HepG2 (cell line): ENCODE measurements around the gene ATG5. TPM values are rescaled to one million over a fixed set of nuclear protein-coding genes. Genes with fewer than 3 reads are reported as not detected.

Source experiments
- ATAC-seq: fragments of 200-7000 bp; cut with Tn5 transposase; 3 replicates; pipeline ENCODE4 v1.9.1; 2020; ENCODE audit warnings: mild to moderate bottlenecking, moderate library complexity
- BruUV-seq: library from RNA; stranded (reverse); fragments of 400-500 nt; replicated peaks from 2 replicates; lab custom pipeline; 2021; lab: Mats Ljungman, UMichigan
- CTCF ChIA-PET: fragments of 300-600 bp; formaldehyde crosslinking; extraction: SDS; loops from one replicate; lab custom pipeline; 2021; ENCODE audit warnings: low total read pairs, inconsistent platforms, low intra/inter-chr PET ratio; lab: Yijun Ruan, JAX
- POLR2A ChIA-PET: fragments of 350-600 bp; sonication (Branson Sonifier 250); formaldehyde crosslinking; loops from one replicate; lab custom pipeline; 2020; ENCODE audit warnings: antibody characterized with exemption, inconsistent platforms; lab: Yijun Ruan, JAX
- DNase-seq: peaks from one replicate; pipeline ENCODE4 v3.0.0-alpha.2; 2015; ENCODE audit warnings: low spot score
- FAIRE-seq: peaks from 3 replicates; lab custom pipeline; 2011; peaks lifted over from hg19 to GRCh38; lab: Jason Lieb, UNC
- H2AFZ ChIP-seq: one replicate; pipeline ENCODE4 v1.6.1; 2011; ENCODE audit warnings: low read length, inconsistent platforms
- H3K27ac ChIP-seq: fragments of 300-600 bp; 3 replicates; pipeline ENCODE4 v1.8.0; 2011; ENCODE audit warnings: mixed run types, mild to moderate bottlenecking, mixed read lengths, low read length, inconsistent platforms; ENCODE audit not compliant: insufficient read depth; ENCODE audit errors: extremely low read length
- H3K27me3 ChIP-seq, 2 experiments: fragments of 200-600 bp in 1 of 2; 2 replicates in 1 of 2; 3 replicates in 1 of 2; pipeline versions ENCODE4 v1.6.0 to v1.8.0; 2011; ENCODE audit warnings: low read length in 2 of 2, mild to moderate bottlenecking in 2 of 2, moderate library complexity in 2 of 2, inconsistent platforms in 1 of 2; ENCODE audit not compliant: insufficient read depth in 2 of 2, control insufficient read depth in 1 of 2
- H3K36me3 ChIP-seq, 2 experiments: fragments of 200-600 bp in 1 of 2; replicated peaks in 1 of 2; 2 replicates in 1 of 2; 3 replicates in 1 of 2; pipeline versions ENCODE4 v1.5.1 to v1.8.0; 2011; ENCODE audit warnings: low read length in 2 of 2, inconsistent platforms in 1 of 2; ENCODE audit not compliant: insufficient read depth in 2 of 2, control insufficient read depth in 1 of 2
- H3K4me1 ChIP-seq: 2 replicates; pipeline ENCODE4 v1.5.1; 2012; ENCODE audit warnings: low read length, inconsistent platforms; ENCODE audit not compliant: insufficient read depth
- H3K4me2 ChIP-seq: 2 replicates; pipeline ENCODE4 v1.6.0; 2011; ENCODE audit warnings: low read depth, low read length, inconsistent platforms
- H3K4me3 ChIP-seq, 3 experiments: fragments of 200-600 bp in 1 of 3; sonication (generic), shearing (Covaris generic) in 1 of 3; replicated peaks in 1 of 3; 2 replicates each; pipeline ENCODE4 v1.5.1; 2011 to 2016; ENCODE audit warnings: low read length in 3 of 3, inconsistent platforms in 2 of 3, low read depth in 2 of 3, mild to moderate bottlenecking in 2 of 3, control low read depth in 1 of 3, mixed read lengths in 1 of 3; ENCODE audit not compliant: insufficient read depth in 1 of 3
- H3K79me2 ChIP-seq: one replicate; pipeline ENCODE4 v1.6.1; 2011; ENCODE audit warnings: low read length, inconsistent platforms; ENCODE audit not compliant: insufficient read depth
- H3K9ac ChIP-seq: 2 replicates; pipeline ENCODE4 v1.6.0; 2011; ENCODE audit warnings: mild to moderate bottlenecking, low read depth, low read length, inconsistent platforms; ENCODE audit not compliant: insufficient read depth
- H3K9me3 ChIP-seq: 2 replicates; pipeline ENCODE4 v1.5.1; 2012; ENCODE audit warnings: mild to moderate bottlenecking, low read length
- H4K20me1 ChIP-seq: 2 replicates; pipeline ENCODE4 v1.6.0; 2011; ENCODE audit warnings: inconsistent platforms, mild to moderate bottlenecking, low read length, moderate library complexity; ENCODE audit not compliant: insufficient read depth
- SALL2 ChIP-seq: sonication (generic); formaldehyde crosslinking; IDR thresholded peaks from 2 replicates; pipeline ENCODE4 v1.8.1; 2023; ENCODE audit warnings: mild to moderate bottlenecking, missing genetic modification reagents, inconsistent platforms
- ZNF382 ChIP-seq: sonication (generic); formaldehyde crosslinking; IDR thresholded peaks from 2 replicates; pipeline ENCODE4 v1.5.0; 2020; ENCODE audit warnings: missing genetic modification reagents, mild to moderate bottlenecking, borderline replicate concordance
- WGBS: methylation state at CpG from one replicate; pipeline ENCODE4 v1.1.6; 2017; ENCODE audit warnings: low lambda C conversion rate; 5-methylcytosine and 5-hydroxymethylcytosine counted together
- in situ Hi-C: cut with HindIII; loops from 2 replicates; pipeline ENCODE4 v1.10.0; 2017; ENCODE audit warnings: low pct_unique_long_range_greater_than_20kb; ENCODE audit not compliant: extremely low pct_ligation_motif_present
- intact Hi-C: fragments of 100-400 bp; cut with micrococcal nuclease; formaldehyde crosslinking; loops from one replicate; pipeline ENCODE4 v1.10.0; 2022; ENCODE audit not compliant: unreplicated experiment
- polyA plus RNA-seq, 8 experiments: library from polyadenylated mRNA; depleted of rRNA in 3 of 8; stranded (reverse) in 7 of 8; unstranded in 1 of 8; fragments of >200 nt; fragmentation: Illumina TruSeq in 4 of 8; extraction: Trizol in 4 of 8; gene quantifications; 2 replicates each; pipeline versions ENCODE4 v1.2.1 to v1.2.3, GENCODE V29; 2011 to 2016; ENCODE audit warnings: low read depth in 4 of 8, missing spikeins in 1 of 8, mixed read lengths in 1 of 8; ENCODE audit not compliant: insufficient read depth in 1 of 8
- total RNA-seq, 5 experiments: library from RNA; depleted of rRNA; stranded (reverse); fragments of >200 nt; fragmentation: Illumina TruSeq; extraction: Trizol; gene quantifications; 2 replicates each; pipeline ENCODE4 v1.2.3, GENCODE V29; 2016; ENCODE audit warnings: low read depth in 1 of 5
- TF ChIP-seq, protein P1 (sequence below): sonication (generic); formaldehyde crosslinking; IDR thresholded peaks from 2 replicates; pipeline ENCODE4 v1.4.0; 2020; ENCODE audit warnings: missing genetic modification reagents
- TF ChIP-seq, protein P2 (sequence below): sonication (generic); formaldehyde crosslinking; IDR thresholded peaks from 2 replicates; pipeline ENCODE4 v1.5.1; 2020; ENCODE audit warnings: missing genetic modification reagents, mild to moderate bottlenecking, borderline replicate concordance

Gene ATG5
- total and polyA plus RNA-seq, 2 of the 13 experiments (the other 11 are each of a cell fraction or from before 2014, with no cell fraction given) = 21.3 to 48.0 TPM

DNA sequence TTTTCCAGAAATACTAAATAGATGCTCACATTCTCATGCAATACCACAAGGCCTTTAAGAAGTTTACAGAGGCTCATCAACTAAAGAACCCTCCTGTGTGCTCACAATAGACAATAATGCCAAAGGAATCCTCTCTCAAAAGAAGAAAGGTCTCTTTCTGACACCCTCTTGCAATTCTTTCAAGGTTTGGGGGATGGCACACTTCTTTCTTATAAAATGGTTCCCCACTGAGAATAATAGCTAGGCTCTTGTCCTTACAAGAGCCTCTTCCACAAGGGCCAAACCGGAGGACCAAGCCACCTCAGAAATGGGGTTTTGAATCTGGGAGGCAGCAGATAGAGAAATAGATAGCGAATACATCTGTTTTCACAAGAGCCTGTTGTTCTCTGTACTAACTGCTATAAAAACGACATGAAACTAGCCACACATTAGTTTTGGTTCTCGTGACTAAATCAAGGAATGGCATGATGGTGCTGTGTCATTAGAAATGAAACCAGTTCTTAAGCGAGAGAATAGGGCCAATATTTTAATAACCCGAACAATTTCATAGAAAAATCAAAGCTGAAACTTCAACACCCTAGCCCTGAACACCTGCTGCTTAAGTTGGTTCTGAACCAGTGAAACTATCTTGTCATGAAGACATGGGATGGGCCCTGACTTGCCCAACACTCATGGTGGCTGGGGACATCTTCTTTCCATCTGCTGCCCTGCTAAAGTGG lies 158.3 kb downstream of the ATG5 start:
- H3K79me2 ChIP-seq = no peaks in the 10 kb centered on the region
- H3K27me3 ChIP-seq = no peaks in the 10 kb centered on the region; a peak in 1 of 5 replicates
- H3K4me1 ChIP-seq = peaks cover 24% of the 10 kb centered on the region
- WGBS = 48% methylated on average over 6 of the region's 6 CpGs
- no peak overlapping the region for H3K4me2 ChIP-seq
- intact Hi-C loops (no loop called here), in situ Hi-C loops (no loop called here)
- ChIA-PET CTCF (no interaction called here), POLR2A (no interaction called here)
- no peak overlapping the region for H2AFZ ChIP-seq
- no TSS peak for BruUV-seq
- no peak overlapping the region for H3K9ac ChIP-seq
- H3K9me3 ChIP-seq = no peaks in the 10 kb centered on the region
- H3K4me3 ChIP-seq = no peak overlapping the region
- DNase-seq = no peak
- FAIRE-seq = no peak
- H3K27ac ChIP-seq = no peak overlapping the region
- no peak for ATAC-seq
- H3K36me3 ChIP-seq = no peaks in the 10 kb centered on the region
- TF ChIP-seq SALL2 (no peak), ZNF382 (no peak)
- TF ChIP-seq, protein P1, sequence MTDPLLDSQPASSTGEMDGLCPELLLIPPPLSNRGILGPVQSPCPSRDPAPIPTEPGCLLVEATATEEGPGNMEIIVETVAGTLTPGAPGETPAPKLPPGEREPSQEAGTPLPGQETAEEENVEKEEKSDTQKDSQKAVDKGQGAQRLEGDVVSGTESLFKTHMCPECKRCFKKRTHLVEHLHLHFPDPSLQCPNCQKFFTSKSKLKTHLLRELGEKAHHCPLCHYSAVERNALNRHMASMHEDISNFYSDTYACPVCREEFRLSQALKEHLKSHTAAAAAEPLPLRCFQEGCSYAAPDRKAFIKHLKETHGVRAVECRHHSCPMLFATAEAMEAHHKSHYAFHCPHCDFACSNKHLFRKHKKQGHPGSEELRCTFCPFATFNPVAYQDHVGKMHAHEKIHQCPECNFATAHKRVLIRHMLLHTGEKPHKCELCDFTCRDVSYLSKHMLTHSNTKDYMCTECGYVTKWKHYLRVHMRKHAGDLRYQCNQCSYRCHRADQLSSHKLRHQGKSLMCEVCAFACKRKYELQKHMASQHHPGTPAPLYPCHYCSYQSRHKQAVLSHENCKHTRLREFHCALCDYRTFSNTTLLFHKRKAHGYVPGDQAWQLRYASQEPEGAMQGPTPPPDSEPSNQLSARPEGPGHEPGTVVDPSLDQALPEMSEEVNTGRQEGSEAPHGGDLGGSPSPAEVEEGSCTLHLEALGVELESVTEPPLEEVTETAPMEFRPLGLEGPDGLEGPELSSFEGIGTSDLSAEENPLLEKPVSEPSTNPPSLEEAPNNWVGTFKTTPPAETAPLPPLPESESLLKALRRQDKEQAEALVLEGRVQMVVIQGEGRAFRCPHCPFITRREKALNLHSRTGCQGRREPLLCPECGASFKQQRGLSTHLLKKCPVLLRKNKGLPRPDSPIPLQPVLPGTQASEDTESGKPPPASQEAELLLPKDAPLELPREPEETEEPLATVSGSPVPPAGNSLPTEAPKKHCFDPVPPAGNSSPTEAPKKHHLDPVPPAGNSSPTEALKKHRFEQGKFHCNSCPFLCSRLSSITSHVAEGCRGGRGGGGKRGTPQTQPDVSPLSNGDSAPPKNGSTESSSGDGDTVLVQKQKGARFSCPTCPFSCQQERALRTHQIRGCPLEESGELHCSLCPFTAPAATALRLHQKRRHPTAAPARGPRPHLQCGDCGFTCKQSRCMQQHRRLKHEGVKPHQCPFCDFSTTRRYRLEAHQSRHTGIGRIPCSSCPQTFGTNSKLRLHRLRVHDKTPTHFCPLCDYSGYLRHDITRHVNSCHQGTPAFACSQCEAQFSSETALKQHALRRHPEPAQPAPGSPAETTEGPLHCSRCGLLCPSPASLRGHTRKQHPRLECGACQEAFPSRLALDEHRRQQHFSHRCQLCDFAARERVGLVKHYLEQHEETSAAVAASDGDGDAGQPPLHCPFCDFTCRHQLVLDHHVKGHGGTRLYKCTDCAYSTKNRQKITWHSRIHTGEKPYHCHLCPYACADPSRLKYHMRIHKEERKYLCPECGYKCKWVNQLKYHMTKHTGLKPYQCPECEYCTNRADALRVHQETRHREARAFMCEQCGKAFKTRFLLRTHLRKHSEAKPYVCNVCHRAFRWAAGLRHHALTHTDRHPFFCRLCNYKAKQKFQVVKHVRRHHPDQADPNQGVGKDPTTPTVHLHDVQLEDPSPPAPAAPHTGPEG (CRISPR knock-in tag) = no peak
- TF ChIP-seq, protein P2, sequence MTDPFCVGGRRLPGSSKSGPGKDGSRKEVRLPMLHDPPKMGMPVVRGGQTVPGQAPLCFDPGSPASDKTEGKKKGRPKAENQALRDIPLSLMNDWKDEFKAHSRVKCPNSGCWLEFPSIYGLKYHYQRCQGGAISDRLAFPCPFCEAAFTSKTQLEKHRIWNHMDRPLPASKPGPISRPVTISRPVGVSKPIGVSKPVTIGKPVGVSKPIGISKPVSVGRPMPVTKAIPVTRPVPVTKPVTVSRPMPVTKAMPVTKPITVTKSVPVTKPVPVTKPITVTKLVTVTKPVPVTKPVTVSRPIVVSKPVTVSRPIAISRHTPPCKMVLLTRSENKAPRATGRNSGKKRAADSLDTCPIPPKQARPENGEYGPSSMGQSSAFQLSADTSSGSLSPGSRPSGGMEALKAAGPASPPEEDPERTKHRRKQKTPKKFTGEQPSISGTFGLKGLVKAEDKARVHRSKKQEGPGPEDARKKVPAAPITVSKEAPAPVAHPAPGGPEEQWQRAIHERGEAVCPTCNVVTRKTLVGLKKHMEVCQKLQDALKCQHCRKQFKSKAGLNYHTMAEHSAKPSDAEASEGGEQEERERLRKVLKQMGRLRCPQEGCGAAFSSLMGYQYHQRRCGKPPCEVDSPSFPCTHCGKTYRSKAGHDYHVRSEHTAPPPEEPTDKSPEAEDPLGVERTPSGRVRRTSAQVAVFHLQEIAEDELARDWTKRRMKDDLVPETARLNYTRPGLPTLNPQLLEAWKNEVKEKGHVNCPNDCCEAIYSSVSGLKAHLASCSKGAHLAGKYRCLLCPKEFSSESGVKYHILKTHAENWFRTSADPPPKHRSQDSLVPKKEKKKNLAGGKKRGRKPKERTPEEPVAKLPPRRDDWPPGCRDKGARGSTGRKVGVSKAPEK (CRISPR knock-in tag) = no peak
- no peaks in the 10 kb centered on the region for H4K20me1 ChIP-seq
